HG02973 (cell line): ENCODE results near the gene VKORC1L1.
"Not testable (repeated sequence)": the region's sequence is repeated elsewhere in the genome, so short reads cannot be mapped to it uniquely, and the experiment has no call there.

Experiments
- ATAC-seq: cut with Tn5 transposase; IDR thresholded peaks from one replicate; pipeline ENCODE4 v1.9.1; 2021; ENCODE audit warnings: moderate library complexity; ENCODE audit not compliant: unreplicated experiment

The VKORC1L1 gene

GRCh38 chr7:65931685-65932084 lies 58.8 kb downstream of the VKORC1L1 start:
- no peak for ATAC-seq

- no peak for ATAC-seq
Observed at GRCh38 chr7:65937296-65937695, 64.4 kb downstream of the VKORC1L1 start.

GRCh38 chr7:65938336-65938895 lies 65.5 kb downstream of the VKORC1L1 start:
- no peak for ATAC-seq

GRCh38 chr7:65945787-65946186 lies 72.9 kb downstream of the VKORC1L1 start:
- ATAC-seq: not testable (repeated sequence)

GRCh38 chr7:65946904-65947303 lies 74.0 kb downstream of the VKORC1L1 start:
- ATAC-seq: no peak

- ATAC-seq: no peak
Observed at GRCh38 chr7:65951837-65952578, 79.1 kb downstream of the VKORC1L1 start.

- no peak for ATAC-seq
Observed at GRCh38 chr7:65953001-65953720, 80.3 kb downstream of the VKORC1L1 start.

GRCh38 chr7:65953890-65954450 lies 81.1 kb downstream of the VKORC1L1 start:
- no peak for ATAC-seq

- no peak for ATAC-seq
Observed at GRCh38 chr7:65955718-65956117, 82.8 kb downstream of the VKORC1L1 start.

- ATAC-seq: no peak
Observed at GRCh38 chr7:65960351-65961074, 87.6 kb downstream of the VKORC1L1 start.

GRCh38 chr7:65962033-65962432 lies 89.2 kb downstream of the VKORC1L1 start:
- no peak for ATAC-seq

- not testable (repeated sequence) for ATAC-seq
Observed at GRCh38 chr7:65964671-65965070, 91.8 kb downstream of the VKORC1L1 start.

- ATAC-seq: no peak
Observed at GRCh38 chr7:65966146-65966545, 93.3 kb downstream of the VKORC1L1 start.

GRCh38 chr7:65967361-65968155 lies 94.7 kb downstream of the VKORC1L1 start:
- no peak for ATAC-seq

GRCh38 chr7:65968256-65969185 lies 95.6 kb downstream of the VKORC1L1 start:
- no peak for ATAC-seq

GRCh38 chr7:65971021-65971420 lies 98.1 kb downstream of the VKORC1L1 start:
- no peak for ATAC-seq

GRCh38 chr7:65972976-65973375 lies 100.1 kb downstream of the VKORC1L1 start:
- no peak for ATAC-seq

- no peak for ATAC-seq
Observed at GRCh38 chr7:65974191-65974801, 101.4 kb downstream of the VKORC1L1 start.

- no peak for ATAC-seq
Observed at GRCh38 chr7:65974876-65975275, 102.0 kb downstream of the VKORC1L1 start.
